T-helper 2 cell treated with Interferon-gamma antibody and Interleukin-4, amounts not matched to agents 5 μg/mL and 100 μg/mL, for 36 hours (primary cell): ENCODE data around the gene ABCC6.
"Not testable (repeated sequence)": the region's sequence is repeated elsewhere in the genome, so short reads cannot be mapped to it uniquely, and the experiment has no call there.

Experiments
- DNase-seq: peaks from one replicate; pipeline ENCODE4 v3.0.0; 2021; ENCODE audit warnings: low spot score
- H3K27ac Mint-ChIP-seq: one replicate; pipeline ENCODE4 v1.8.0; 2021; ENCODE audit warnings: mild to moderate bottlenecking, mixed read lengths
- H3K27me3 Mint-ChIP-seq: one replicate; pipeline ENCODE4 v1.8.0; 2021; ENCODE audit warnings: low read depth, mixed read lengths
- H3K36me3 Mint-ChIP-seq: one replicate; pipeline ENCODE4 v1.8.0; 2021; ENCODE audit warnings: low read depth, mixed read lengths
- H3K4me1 Mint-ChIP-seq: one replicate; pipeline ENCODE4 v1.8.0; 2021; ENCODE audit warnings: low read depth, mixed read lengths
- H3K4me3 Mint-ChIP-seq: one replicate; pipeline ENCODE4 v1.8.0; 2022; ENCODE audit warnings: mild to moderate bottlenecking, moderate library complexity, mixed read lengths
- H3K9me3 Mint-ChIP-seq: one replicate; pipeline ENCODE4 v1.8.0; 2021; ENCODE audit warnings: mixed read lengths

Gene ABCC6

GRCh38 chr16:16190546-16190945 lies 32.7 kb downstream of the ABCC6 start:
- Mint-ChIP-seq H3K4me3 (no peak overlapping the region), H3K4me1 (no peaks in the 10 kb centered on the region), H3K27ac (no peak overlapping the region), H3K9me3 (no peaks in the 10 kb centered on the region), H3K27me3 (no peaks in the 10 kb centered on the region), H3K36me3 (no peaks in the 10 kb centered on the region)
- no peak for DNase-seq

- Mint-ChIP-seq H3K4me1 (no peaks in the 10 kb centered on the region), H3K27ac (no peak overlapping the region), H3K27me3 (no peaks in the 10 kb centered on the region), H3K9me3 (no peaks in the 10 kb centered on the region), H3K4me3 (no peak overlapping the region), H3K36me3 (no peaks in the 10 kb centered on the region)
- no peak for DNase-seq
Observed at GRCh38 chr16:16189842-16190241, 33.5 kb downstream of the ABCC6 start.

DNA sequence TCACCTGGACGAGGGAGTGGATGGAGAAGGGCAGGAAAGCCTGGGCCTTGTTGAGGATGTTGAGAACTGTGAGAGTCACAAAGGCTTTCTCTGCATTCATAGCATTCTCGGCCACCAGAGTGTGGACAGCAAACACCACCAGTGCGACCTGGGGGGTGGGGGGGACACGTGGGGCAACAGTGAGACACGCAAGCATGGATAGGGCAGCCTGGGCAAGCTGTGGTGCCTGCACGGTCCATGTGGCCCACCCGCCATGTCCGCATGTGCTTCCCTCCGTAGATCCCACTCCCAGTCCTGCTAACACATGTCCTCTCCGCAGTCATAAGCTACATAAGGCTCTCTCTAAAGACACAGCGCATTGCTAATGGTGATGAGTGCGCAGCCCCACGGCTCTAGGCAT lies 34.5 kb downstream of the ABCC6 start:
- Mint-ChIP-seq H3K4me1 (no peaks in the 10 kb centered on the region), H3K9me3 (no peaks in the 10 kb centered on the region), H3K27ac (no peak overlapping the region), H3K4me3 (no peak overlapping the region), H3K27me3 (no peaks in the 10 kb centered on the region), H3K36me3 (no peaks in the 10 kb centered on the region)
- no peak for DNase-seq

DNA sequence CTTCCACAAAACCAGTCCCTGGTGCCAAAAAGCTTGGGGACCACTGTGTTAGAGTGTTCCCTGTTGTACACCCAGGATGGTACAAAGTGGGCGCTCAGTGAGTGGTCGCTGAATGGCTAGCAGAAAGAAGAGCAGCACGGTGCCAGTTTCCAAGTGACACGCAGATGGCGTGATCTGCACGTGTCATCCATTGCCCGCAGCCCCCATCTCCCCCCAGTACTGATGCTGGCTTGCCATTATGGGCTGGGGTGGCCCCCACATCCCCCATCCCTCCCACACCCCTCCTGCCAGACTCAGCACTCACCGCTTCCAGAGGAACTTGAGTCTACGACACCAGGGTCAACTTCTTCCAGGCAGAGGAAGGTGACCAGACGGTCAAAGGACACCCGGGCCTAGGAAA lies 36.5 kb downstream of the ABCC6 start:
- Mint-ChIP-seq H3K4me1 (no peaks in the 10 kb centered on the region), H3K27ac (no peak overlapping the region), H3K36me3 (no peaks in the 10 kb centered on the region), H3K27me3 (no peaks in the 10 kb centered on the region), H3K9me3 (no peaks in the 10 kb centered on the region), H3K4me3 (no peak overlapping the region)
- DNase-seq: no peak

DNA sequence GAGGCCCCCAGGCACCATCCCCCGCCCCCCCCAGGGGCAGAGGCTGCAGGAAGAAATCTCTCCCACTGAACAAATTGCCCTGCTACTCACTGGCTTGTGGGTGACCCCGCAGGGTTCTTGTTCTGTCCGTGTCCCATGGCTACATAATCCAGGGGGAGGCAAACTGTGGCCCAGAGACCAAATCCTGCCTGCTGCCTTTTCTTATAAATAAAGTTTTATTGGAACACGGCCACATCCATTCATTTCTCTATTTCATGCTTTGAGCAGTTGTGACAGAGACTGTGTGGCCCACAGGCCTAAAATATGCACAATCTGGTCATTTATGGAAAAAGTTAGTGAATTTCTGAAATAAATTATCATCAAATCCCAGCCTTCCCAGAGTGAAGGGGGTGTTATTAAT lies 38.2 kb downstream of the ABCC6 start:
- no peaks in the 10 kb centered on the region for H3K27me3 Mint-ChIP-seq
- H3K4me1 Mint-ChIP-seq: no peaks in the 10 kb centered on the region
- no peaks in the 10 kb centered on the region for H3K36me3 Mint-ChIP-seq
- no peaks in the 10 kb centered on the region for H3K9me3 Mint-ChIP-seq
- DNase-seq: no peak
- H3K4me3 Mint-ChIP-seq: no peak overlapping the region
- no peak overlapping the region for H3K27ac Mint-ChIP-seq

GRCh38 chr16:16184594-16184993 lies 38.7 kb downstream of the ABCC6 start:
- Mint-ChIP-seq H3K36me3 (no peaks in the 10 kb centered on the region), H3K27ac (no peak overlapping the region), H3K27me3 (no peaks in the 10 kb centered on the region), H3K4me3 (no peak overlapping the region), H3K9me3 (no peaks in the 10 kb centered on the region), H3K4me1 (no peaks in the 10 kb centered on the region)
- no peak for DNase-seq

GRCh38 chr16:16183562-16183961 lies 39.7 kb downstream of the ABCC6 start:
- DNase-seq: no peak
- Mint-ChIP-seq H3K4me1 (no peaks in the 10 kb centered on the region), H3K4me3 (no peak overlapping the region), H3K27ac (no peak overlapping the region), H3K36me3 (no peaks in the 10 kb centered on the region), H3K9me3 (no peaks in the 10 kb centered on the region), H3K27me3 (no peaks in the 10 kb centered on the region)

GRCh38 chr16:16182918-16183317 lies 40.4 kb downstream of the ABCC6 start:
- no peak for DNase-seq
- H3K27ac Mint-ChIP-seq: no peak overlapping the region
- no peaks in the 10 kb centered on the region for H3K4me1 Mint-ChIP-seq
- H3K36me3 Mint-ChIP-seq: no peaks in the 10 kb centered on the region
- H3K9me3 Mint-ChIP-seq: no peaks in the 10 kb centered on the region
- H3K27me3 Mint-ChIP-seq: no peaks in the 10 kb centered on the region
- no peak overlapping the region for H3K4me3 Mint-ChIP-seq

DNA sequence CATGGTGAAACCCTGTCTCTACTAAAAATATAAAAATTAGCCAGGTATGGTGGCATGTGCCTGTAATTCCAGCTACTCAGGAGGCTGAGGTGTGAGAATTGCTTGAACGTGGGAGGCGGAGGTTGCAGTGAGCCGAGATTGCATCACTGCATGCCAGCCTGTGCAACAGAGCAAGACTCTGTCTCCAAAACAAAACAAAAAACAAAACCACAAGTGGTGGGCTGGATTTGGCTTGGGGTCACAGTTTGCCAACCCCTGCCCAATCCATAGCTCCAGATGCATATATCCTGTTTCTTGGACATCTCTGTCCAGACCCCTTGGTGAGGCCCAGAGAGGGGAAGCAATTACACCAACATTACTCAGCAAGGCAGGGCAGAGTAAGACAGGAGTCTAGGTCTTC lies 41.5 kb downstream of the ABCC6 start:
- H3K9me3 Mint-ChIP-seq, H3K36me3 Mint-ChIP-seq, H3K27ac Mint-ChIP-seq, DNase-seq, H3K4me1 Mint-ChIP-seq, H3K27me3 Mint-ChIP-seq, H3K4me3 Mint-ChIP-seq: not testable (repeated sequence)

GRCh38 chr16:16178455-16179162 lies 44.7 kb downstream of the ABCC6 start:
- H3K27ac Mint-ChIP-seq: no peak overlapping the region
- DNase-seq: no peak
- no peaks in the 10 kb centered on the region for H3K36me3 Mint-ChIP-seq
- H3K4me1 Mint-ChIP-seq: no peaks in the 10 kb centered on the region
- no peaks in the 10 kb centered on the region for H3K27me3 Mint-ChIP-seq
- peaks cover 7% of the 10 kb centered on the region for H3K9me3 Mint-ChIP-seq
- no peak overlapping the region for H3K4me3 Mint-ChIP-seq

DNA sequence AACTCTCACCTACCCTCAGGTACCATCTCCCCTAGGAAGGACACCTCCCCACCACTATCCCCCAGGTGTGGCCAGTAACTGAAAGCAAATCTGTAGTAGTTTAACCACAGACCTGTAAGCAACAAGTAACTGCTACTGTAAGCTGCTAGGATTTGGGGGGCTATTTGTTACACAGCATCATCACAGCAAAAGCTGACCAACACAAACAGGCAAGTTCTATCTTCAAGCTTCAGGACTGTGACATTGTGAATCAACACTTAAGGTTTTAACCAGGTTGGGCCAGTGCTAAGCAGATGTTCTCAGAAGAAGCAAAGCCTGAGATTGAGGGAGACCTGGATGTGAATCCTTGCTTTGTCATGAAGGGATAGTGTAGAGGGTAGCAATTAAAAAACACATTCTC lies 47.0 kb downstream of the ABCC6 start:
- H3K27me3 Mint-ChIP-seq: no peaks in the 10 kb centered on the region
- no peak for DNase-seq
- H3K4me3 Mint-ChIP-seq: no peak overlapping the region
- H3K36me3 Mint-ChIP-seq: no peaks in the 10 kb centered on the region
- H3K4me1 Mint-ChIP-seq: no peaks in the 10 kb centered on the region
- H3K9me3 Mint-ChIP-seq: peaks cover 7% of the 10 kb centered on the region
- H3K27ac Mint-ChIP-seq: no peak overlapping the region

- no peak for DNase-seq
- Mint-ChIP-seq H3K9me3 (peaks cover 7% of the 10 kb centered on the region), H3K36me3 (no peaks in the 10 kb centered on the region), H3K27me3 (no peaks in the 10 kb centered on the region), H3K4me3 (no peak overlapping the region), H3K4me1 (no peaks in the 10 kb centered on the region), H3K27ac (no peak overlapping the region)
Observed at GRCh38 chr16:16175296-16175695, 48.0 kb downstream of the ABCC6 start.

DNA sequence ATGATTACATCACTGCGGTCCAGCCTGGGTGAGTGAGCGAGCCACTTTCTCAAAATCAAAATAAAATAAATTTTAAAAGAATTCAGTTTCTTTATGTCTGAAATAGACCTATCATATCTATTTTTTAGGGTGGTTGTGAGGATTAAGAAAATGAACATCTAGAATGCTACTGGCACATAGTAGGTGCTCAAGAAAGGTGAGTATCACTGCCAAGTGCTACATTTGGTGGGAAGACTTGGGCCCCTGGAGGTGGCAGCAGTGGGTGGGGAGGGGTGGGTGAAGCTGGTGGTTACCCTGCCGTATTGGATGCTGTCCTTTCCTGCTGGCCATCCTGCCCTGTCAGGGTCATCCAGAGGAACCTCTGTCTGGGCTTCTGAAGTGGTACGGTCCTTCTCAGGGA lies 50.3 kb downstream of the ABCC6 start:
- no peak overlapping the region for H3K27ac Mint-ChIP-seq
- H3K27me3 Mint-ChIP-seq: no peaks in the 10 kb centered on the region
- no peak for DNase-seq
- H3K9me3 Mint-ChIP-seq: peaks cover 7% of the 10 kb centered on the region
- H3K36me3 Mint-ChIP-seq: no peaks in the 10 kb centered on the region
- no peaks in the 10 kb centered on the region for H3K4me1 Mint-ChIP-seq
- no peak overlapping the region for H3K4me3 Mint-ChIP-seq

DNA sequence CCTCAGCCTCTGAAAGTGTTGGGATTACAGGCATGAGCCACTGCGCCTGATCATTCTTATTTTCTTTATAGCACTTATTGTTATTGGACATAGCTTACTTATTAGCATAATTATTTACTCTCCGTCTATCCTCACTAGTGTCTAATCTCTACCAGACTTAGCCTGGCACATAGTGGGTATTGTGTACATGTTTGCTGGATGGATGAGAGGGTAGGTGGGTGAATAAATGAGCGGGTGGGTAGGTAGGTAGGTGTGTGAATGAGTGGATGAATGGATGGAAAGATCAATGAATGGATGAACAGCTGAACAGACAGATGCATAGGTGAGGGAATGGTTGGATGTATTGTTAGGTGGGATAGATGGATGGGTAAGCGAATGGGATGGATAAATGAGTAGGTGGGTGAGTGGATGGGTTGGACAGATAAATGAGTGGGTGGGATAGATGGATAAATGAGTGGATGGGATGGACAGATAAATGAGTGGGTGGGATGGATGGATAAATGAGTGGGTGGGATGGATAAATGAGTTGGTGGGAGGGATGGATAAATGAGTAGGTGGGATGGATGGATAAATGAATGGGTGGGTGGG lies 51.9 kb downstream of the ABCC6 start:
- Mint-ChIP-seq H3K9me3 (peaks cover 7% of the 10 kb centered on the region), H3K36me3 (no peaks in the 10 kb centered on the region), H3K27ac (no peak overlapping the region), H3K27me3 (no peaks in the 10 kb centered on the region), H3K4me1 (no peaks in the 10 kb centered on the region), H3K4me3 (no peak overlapping the region)
- DNase-seq: no peak

- no peak for DNase-seq
- Mint-ChIP-seq H3K27ac (no peak overlapping the region), H3K27me3 (no peaks in the 10 kb centered on the region), H3K36me3 (no peaks in the 10 kb centered on the region), H3K4me1 (no peaks in the 10 kb centered on the region), H3K9me3 (no peaks in the 10 kb centered on the region), H3K4me3 (no peak overlapping the region)
Observed at GRCh38 chr16:16169615-16170014, 53.7 kb downstream of the ABCC6 start.
